Measurements from ENCODE around the gene SERINC5. TPM values are rescaled to one million over a fixed set of nuclear protein-coding genes. Genes with fewer than 3 reads are reported as not detected.

SERINC5 gene
- total and polyA plus RNA-seq, 4 donors, result 6.2 to 84.5 (median 23.9) TPM

- Histone ChIP-seq H3K27me3 (ENCODE audit: control insufficient read depth in 3 of 3, insufficient read depth in 3 of 3, low read length in 2 of 3) (no peaks in the 10 kb centered on the region), H3K4me3 (no peak overlapping the region), H3K36me3 (ENCODE audit: control insufficient read depth in 4 of 4, insufficient read depth in 4 of 4, low read length in 4 of 4) (peaks cover 4 to 16% (median 8%) of the 10 kb centered on the region in 4 donors), H3K27ac (ENCODE audit: low read depth in 1 of 2, low read length in 1 of 2) (no peak overlapping the region), H3K9ac (ENCODE audit: insufficient read depth in 1 of 2, low read length in 2 of 2) (no peak overlapping the region), H3K4me1 (ENCODE audit: control insufficient read depth in 5 of 5, insufficient read depth in 5 of 5, low read length in 5 of 5) (peaks cover 9 to 31% (median 19%) of the 10 kb centered on the region in 5 donors), H3K9me3 (ENCODE audit: control insufficient read depth in 4 of 4, insufficient read depth in 3 of 4, low read length in 3 of 4) (no peaks in the 10 kb centered on the region)
- TF ChIP-seq, protein P1, sequence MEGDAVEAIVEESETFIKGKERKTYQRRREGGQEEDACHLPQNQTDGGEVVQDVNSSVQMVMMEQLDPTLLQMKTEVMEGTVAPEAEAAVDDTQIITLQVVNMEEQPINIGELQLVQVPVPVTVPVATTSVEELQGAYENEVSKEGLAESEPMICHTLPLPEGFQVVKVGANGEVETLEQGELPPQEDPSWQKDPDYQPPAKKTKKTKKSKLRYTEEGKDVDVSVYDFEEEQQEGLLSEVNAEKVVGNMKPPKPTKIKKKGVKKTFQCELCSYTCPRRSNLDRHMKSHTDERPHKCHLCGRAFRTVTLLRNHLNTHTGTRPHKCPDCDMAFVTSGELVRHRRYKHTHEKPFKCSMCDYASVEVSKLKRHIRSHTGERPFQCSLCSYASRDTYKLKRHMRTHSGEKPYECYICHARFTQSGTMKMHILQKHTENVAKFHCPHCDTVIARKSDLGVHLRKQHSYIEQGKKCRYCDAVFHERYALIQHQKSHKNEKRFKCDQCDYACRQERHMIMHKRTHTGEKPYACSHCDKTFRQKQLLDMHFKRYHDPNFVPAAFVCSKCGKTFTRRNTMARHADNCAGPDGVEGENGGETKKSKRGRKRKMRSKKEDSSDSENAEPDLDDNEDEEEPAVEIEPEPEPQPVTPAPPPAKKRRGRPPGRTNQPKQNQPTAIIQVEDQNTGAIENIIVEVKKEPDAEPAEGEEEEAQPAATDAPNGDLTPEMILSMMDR (IDR thresholded peaks at IDR 0.05; ENCODE audit: control extremely low read depth, extremely low read depth), result no peak
- ATAC-seq (ENCODE audit: insufficient read depth, low FRiP score) (peak; percentile 54), DNase-seq (peak in 2 of 3 donors; percentile 39 to 73)
- 20 to 38% methylated on average over 5 of the region's 5 CpGs for WGBS, 2 donors
These were observed 74.1 kb downstream of the SERINC5 start for GRCh38 chr5:80181618-80182211.

DNA sequence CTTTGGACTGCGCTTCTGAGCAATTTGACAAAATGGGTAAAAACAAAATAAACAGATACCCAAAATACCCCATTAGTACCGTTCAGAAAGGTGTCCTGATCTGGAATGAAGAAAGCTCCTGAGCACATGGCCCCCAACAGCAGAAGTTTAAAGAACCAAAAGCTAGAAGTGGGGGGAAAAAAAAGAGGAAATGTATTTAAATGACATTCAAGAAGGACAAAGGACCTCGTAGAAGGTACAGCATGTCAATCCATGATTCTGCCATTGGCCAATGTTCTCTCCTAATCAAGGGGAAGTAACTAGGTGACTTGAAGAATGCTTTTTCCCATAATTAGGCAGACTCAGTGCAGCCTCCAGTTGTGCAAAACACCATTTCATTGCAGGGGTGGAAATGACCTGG lies 78.6 kb downstream of the SERINC5 start:
- Histone ChIP-seq H3K4me1 (ENCODE audit: control insufficient read depth in 5 of 5, insufficient read depth in 5 of 5, low read length in 5 of 5) (peaks cover 3 to 19% (median 13%) of the 10 kb centered on the region in 5 donors), H3K27me3 (ENCODE audit: control insufficient read depth in 3 of 3, insufficient read depth in 3 of 3, low read length in 2 of 3) (no peaks in the 10 kb centered on the region), H3K27ac (ENCODE audit: low read depth in 1 of 2, low read length in 1 of 2) (no peak overlapping the region), H3K36me3 (ENCODE audit: control insufficient read depth in 4 of 4, insufficient read depth in 4 of 4, low read length in 4 of 4) (peaks cover 9 to 25% (median 18%) of the 10 kb centered on the region in 4 donors), H3K9me3 (ENCODE audit: control insufficient read depth in 4 of 4, insufficient read depth in 3 of 4, low read length in 3 of 4) (no peaks in the 10 kb centered on the region), H3K9ac (ENCODE audit: insufficient read depth in 1 of 2, low read length in 2 of 2) (no peak overlapping the region), H3K4me3 (no peak overlapping the region)
- 56 to 88% methylated on average over 3 of the region's 3 CpGs for WGBS, 2 donors
- DNase-seq (no peak), ATAC-seq (ENCODE audit: insufficient read depth, low FRiP score) (no peak)
- TF ChIP-seq, protein P1 (IDR thresholded peaks at IDR 0.05; ENCODE audit: control extremely low read depth, extremely low read depth), result no peak

- H3K4me3 ChIP-seq, result no peak overlapping the region
- ATAC-seq (ENCODE audit: insufficient read depth, low FRiP score) (no peak), DNase-seq (no peak)
- no peak overlapping the region for H3K9ac ChIP-seq (ENCODE audit: insufficient read depth in 1 of 2, low read length in 2 of 2)
- H3K27me3 ChIP-seq (ENCODE audit: control insufficient read depth in 3 of 3, insufficient read depth in 3 of 3, low read length in 2 of 3), result no peaks in the 10 kb centered on the region
- TF ChIP-seq, protein P1 (IDR thresholded peaks at IDR 0.05; ENCODE audit: control extremely low read depth, extremely low read depth), result no peak
- H3K36me3 ChIP-seq (ENCODE audit: control insufficient read depth in 4 of 4, insufficient read depth in 4 of 4, low read length in 4 of 4), result peaks cover 9 to 31% (median 21%) of the 10 kb centered on the region in 4 donors
- H3K4me1 ChIP-seq (ENCODE audit: control insufficient read depth in 5 of 5, insufficient read depth in 5 of 5, low read length in 5 of 5), result peaks cover 0 to 10% (median 4%) of the 10 kb centered on the region in 5 donors
- H3K27ac ChIP-seq (ENCODE audit: low read depth in 1 of 2, low read length in 1 of 2), result no peak overlapping the region
- WGBS, 2 donors, result 88 to 97% methylated on average over 5 of the region's 5 CpGs
- H3K9me3 ChIP-seq (ENCODE audit: control insufficient read depth in 4 of 4, insufficient read depth in 3 of 4, low read length in 3 of 4), result no peaks in the 10 kb centered on the region
These were observed 80.5 kb downstream of the SERINC5 start for GRCh38 chr5:80175337-80175736.

Measured in lung (tissue), 12 donors.